A673 (cell line): ENCODE results near the gene TSPAN31.

ENCODE experiments used
- CTCF ChIP-seq: fragments of 300-800, 200-600 bp; sonication (generic); conservative IDR thresholded peaks from 2 replicates; pipeline ENCODE4 v1.5.1; 2017; ENCODE audit warnings: low read depth, mild to moderate bottlenecking, antibody characterized with exemption, low read length, moderate library complexity, mixed read lengths
- EZH2 ChIP-seq: fragments of 200-600 bp; sonication (generic); IDR thresholded peaks from 2 replicates; pipeline ENCODE4 v1.6.1; 2017; ENCODE audit warnings: borderline replicate concordance, low read depth, mild to moderate bottlenecking, mixed read lengths, antibody characterized with exemption, low read length; ENCODE audit not compliant: poor library complexity, severe bottlenecking

- TF ChIP-seq CTCF (no peak), EZH2 (no peak)
Observed at GRCh38 chr12:57740656-57741412, 4.0 kb upstream of the TSPAN31 start.
